Activated CD8-positive, alpha-beta T cell treated with anti-CD3 and anti-CD28 coated beads, Interleukin-2, amount 10 ng/mL, durations not matched to agents 7 days and 5 days (primary cell): ENCODE measurements around the gene DCAF11. TPM values are rescaled to one million over a fixed set of nuclear protein-coding genes. Genes with fewer than 3 reads are reported as not detected.
A peak's percentile ranks its signal among the peaks of the same experiment; 100 is the strongest.

Source experiments
- ATAC-seq: fragments of 150-1000 bp; cut with Tn5 transposase; one replicate; pipeline ENCODE4 v1.10.0; 2021; ENCODE audit warnings: moderate library complexity
- CTCF ChIA-PET: fragments of 350-600 bp; sonication (Branson Sonifier 250); formaldehyde crosslinking; loops from one replicate; lab custom pipeline; 2021; ENCODE audit warnings: antibody characterized with exemption; lab: Charles Lee
- POLR2A ChIA-PET: fragments of 350-600 bp; sonication (Branson Sonifier 250); formaldehyde crosslinking; loops from one replicate; lab custom pipeline; 2021; ENCODE audit warnings: antibody characterized with exemption; lab: Charles Lee
- DNase-seq: peaks from one replicate; pipeline ENCODE4 v3.0.0-alpha.2; 2020
- H3K27ac Mint-ChIP-seq: one replicate; pipeline ENCODE4 v1.8.0; 2021; ENCODE audit warnings: mild to moderate bottlenecking, mixed read lengths
- H3K27me3 Mint-ChIP-seq: one replicate; pipeline ENCODE4 v1.8.0; 2021; ENCODE audit warnings: low read depth, mixed read lengths
- H3K36me3 Mint-ChIP-seq: one replicate; pipeline ENCODE4 v1.8.0; 2021; ENCODE audit warnings: low read depth, mixed read lengths
- H3K4me1 Mint-ChIP-seq: one replicate; pipeline ENCODE4 v1.8.0; 2021; ENCODE audit warnings: low read depth, mixed read lengths
- H3K4me3 Mint-ChIP-seq: one replicate; pipeline ENCODE4 v1.8.0; 2021; ENCODE audit warnings: mild to moderate bottlenecking, mixed read lengths
- H3K9me3 Mint-ChIP-seq: one replicate; pipeline ENCODE4 v1.8.0; 2022; ENCODE audit warnings: mixed read lengths; ENCODE audit not compliant: insufficient read depth
- total RNA-seq, 2 experiments: library from RNA; stranded (reverse); gene quantifications; one replicate each; pipeline ENCODE4 v1.2.3, GENCODE V29; 2021

The DCAF11 gene
- total RNA-seq, 2 experiments from 2014 or later, result 101 to 107 TPM

GRCh38 chr14:24110060-24110459 lies 4.5 kb upstream of the DCAF11 start:
- no peak overlapping the region for H3K4me3 Mint-ChIP-seq
- POLR2A ChIA-PET, result interaction anchor here (0.8 to 6.7 kb wide), 7 partner anchors 16 to 85 kb away, joined by 3 to 89 read pairs (median 12); partner anchors contain the start of genes IRF9, PCK2, PSME2 and RNF31
- no peak overlapping the region for H3K27ac Mint-ChIP-seq
- H3K27me3 Mint-ChIP-seq, result no peaks in the 10 kb centered on the region
- H3K36me3 Mint-ChIP-seq, result peaks cover 7% of the 10 kb centered on the region
- H3K4me1 Mint-ChIP-seq, result peaks cover 42% of the 10 kb centered on the region
- DNase-seq (no peak), ATAC-seq (no peak)
- no peaks in the 10 kb centered on the region for H3K9me3 Mint-ChIP-seq
- CTCF ChIA-PET, result interaction anchor here (0.6 to 9.5 kb wide), 16 partner anchors 9 to 640 kb away, joined by 3 to 315 read pairs (median 4); partner anchors contain the start of genes IRF9, NGDN, PCK2 and PSME1

- ChIA-PET POLR2A (interaction anchor here (0.8 to 6.7 kb wide), 4 partner anchors 16 to 85 kb away, joined by 3 to 89 read pairs (median 20); partner anchors contain the start of genes IRF9, PCK2 and TM9SF1), CTCF (interaction anchor here (0.8 to 9.5 kb wide), 13 partner anchors 10 to 479 kb away, joined by 3 to 315 read pairs (median 4); partner anchors contain the start of genes IRF9, PCK2, PSME1 and PSME2)
- no peak for ATAC-seq
- Mint-ChIP-seq H3K4me3 (no peak overlapping the region), H3K4me1 (peaks cover 45% of the 10 kb centered on the region), H3K27ac (no peak overlapping the region), H3K9me3 (no peaks in the 10 kb centered on the region), H3K27me3 (no peaks in the 10 kb centered on the region), H3K36me3 (peaks cover 9% of the 10 kb centered on the region)
- DNase-seq, result no peak
These were observed 4.1 kb upstream of the DCAF11 start for GRCh38 chr14:24110523-24110922.

GRCh38 chr14:24113379-24113800 lies 1.2 kb upstream of the DCAF11 start:
- Mint-ChIP-seq H3K4me3 (peak overlapping the region; percentile 96), H3K27me3 (no peaks in the 10 kb centered on the region), H3K4me1 (peaks cover 47% of the 10 kb centered on the region), H3K36me3 (peaks cover 34% of the 10 kb centered on the region), H3K27ac (peak overlapping the region; percentile 99), H3K9me3 (no peaks in the 10 kb centered on the region)
- ChIA-PET POLR2A (interaction anchor here (1.1 to 6.9 kb wide), 17 partner anchors 10 to 129 kb away, joined by 3 to 119 read pairs (median 12); partner anchors contain the start of genes CARMIL3, CHMP4A, EMC9 and FITM1), CTCF (interaction anchor here (1.0 to 5.0 kb wide), 13 partner anchors 9 to 158 kb away, joined by 3 to 43 read pairs (median 8); partner anchors contain the start of genes CARMIL3, CHMP4A, EMC9 and IRF9)
- ATAC-seq, result no peak
- DNase-seq, result no peak

GRCh38 chr14:24113801-24114531 lies 611 bp upstream of the DCAF11 start:
- ATAC-seq (no peak), DNase-seq (peak; percentile 88)
- no peaks in the 10 kb centered on the region for H3K27me3 Mint-ChIP-seq
- ChIA-PET CTCF (interaction anchor here (0.7 to 5.0 kb wide), 20 partner anchors 8 to 318 kb away, joined by 3 to 43 read pairs (median 5); partner anchors contain the start of genes CARMIL3, CHMP4A, CIDEB and EMC9), POLR2A (interaction anchor here (0.8 to 6.9 kb wide), 29 partner anchors 8 to 128 kb away, joined by 3 to 119 read pairs (median 8); partner anchors contain the start of genes CARMIL3, CHMP4A, EMC9 and FITM1)
- no peaks in the 10 kb centered on the region for H3K9me3 Mint-ChIP-seq
- H3K27ac Mint-ChIP-seq, result peak overlapping the region; percentile 99
- peaks cover 40% of the 10 kb centered on the region for H3K36me3 Mint-ChIP-seq
- peak overlapping the region; percentile 96 for H3K4me3 Mint-ChIP-seq
- peaks cover 44% of the 10 kb centered on the region for H3K4me1 Mint-ChIP-seq

GRCh38 chr14:24115422-24116127 lies 998 bp downstream of the DCAF11 start:
- Mint-ChIP-seq H3K4me1 (peaks cover 32% of the 10 kb centered on the region), H3K27me3 (no peaks in the 10 kb centered on the region), H3K4me3 (peak overlapping the region; percentile 96), H3K9me3 (no peaks in the 10 kb centered on the region), H3K27ac (peak overlapping the region; percentile 99), H3K36me3 (peaks cover 51% of the 10 kb centered on the region)
- no peak for ATAC-seq
- POLR2A ChIA-PET, result interaction anchor here (0.9 to 6.9 kb wide), 15 partner anchors 10 to 184 kb away, joined by 3 to 119 read pairs (median 14); partner anchors contain the start of genes EMC9, FITM1, IRF9 and MDP1
- CTCF ChIA-PET, result interaction anchor here (0.6 to 5.0 kb wide), 22 partner anchors 8 to 193 kb away, joined by 3 to 43 read pairs (median 7); partner anchors contain the start of genes CIDEB, EMC9, FITM1 and IRF9
- no peak for DNase-seq

- POLR2A ChIA-PET, result interaction anchor here (0.6 to 6.9 kb wide), 8 partner anchors 18 to 79 kb away, joined by 3 to 119 read pairs (median 8); partner anchors contain the start of genes FITM1, IRF9, PSME1 and PSME2
- ATAC-seq, result no peak
- CTCF ChIA-PET, result interaction anchor here (0.9 to 5.0 kb wide), 9 partner anchors 11 to 192 kb away, joined by 3 to 43 read pairs (median 8); partner anchors contain the start of genes EMC9, IRF9, PSME1 and PSME2
These were observed 1.7 kb downstream of the DCAF11 start for GRCh38 chr14:24116128-24116814.

GRCh38 chr14:24117179-24117578 lies 2.6 kb downstream of the DCAF11 start:
- H3K36me3 Mint-ChIP-seq, result peaks cover 58% of the 10 kb centered on the region
- no peaks in the 10 kb centered on the region for H3K9me3 Mint-ChIP-seq
- no peak overlapping the region for H3K27ac Mint-ChIP-seq
- ATAC-seq, result no peak
- no peak for DNase-seq
- ChIA-PET CTCF (interaction anchor here (1.2 to 5.0 kb wide), 8 partner anchors 8 to 43 kb away, joined by 4 to 43 read pairs (median 8); partner anchors contain the start of genes EMC9, IRF9, PSME1 and PSME2), POLR2A (interaction anchor here (0.9 to 6.9 kb wide), 4 partner anchors 17 to 43 kb away, joined by 3 to 119 read pairs (median 30); partner anchors contain the start of genes EMC9, FITM1, PSME1 and PSME2)
- no peaks in the 10 kb centered on the region for H3K27me3 Mint-ChIP-seq
- no peak overlapping the region for H3K4me3 Mint-ChIP-seq
- H3K4me1 Mint-ChIP-seq, result peaks cover 29% of the 10 kb centered on the region

More at GRCh38 chr14:24116128-24116814, 1.7 kb downstream of the DCAF11 start:
- peaks cover 54% of the 10 kb centered on the region for H3K36me3 Mint-ChIP-seq
- H3K4me3 Mint-ChIP-seq, result peak overlapping the region; percentile 96
- H3K27me3 Mint-ChIP-seq, result no peaks in the 10 kb centered on the region
- H3K9me3 Mint-ChIP-seq, result no peaks in the 10 kb centered on the region
- peaks cover 30% of the 10 kb centered on the region for H3K4me1 Mint-ChIP-seq
- peak overlapping the region; percentile 99 for H3K27ac Mint-ChIP-seq
- DNase-seq, result no peak

- H3K9me3 Mint-ChIP-seq, result no peaks in the 10 kb centered on the region
- no peak overlapping the region for H3K4me3 Mint-ChIP-seq
- ChIA-PET CTCF (interaction anchor here (1.6 kb wide), 1 partner anchor 62 kb away, joined by 3 read pairs; no protein-coding TSS in a partner anchor), POLR2A (interaction anchor here (1.5 to 6.9 kb wide), 4 partner anchors 15 to 75 kb away, joined by 5 to 119 read pairs (median 7); partner anchors contain the start of genes EMC9, FITM1, PSME1 and TM9SF1)
- DNase-seq, result no peak
- peaks cover 69% of the 10 kb centered on the region for H3K36me3 Mint-ChIP-seq
- H3K27me3 Mint-ChIP-seq, result no peaks in the 10 kb centered on the region
- H3K4me1 Mint-ChIP-seq, result peaks cover 28% of the 10 kb centered on the region
- no peak overlapping the region for H3K27ac Mint-ChIP-seq
- ATAC-seq, result no peak
These were observed 5.1 kb downstream of the DCAF11 start for GRCh38 chr14:24119691-24120090.

GRCh38 chr14:24121210-24121609 lies 6.6 kb downstream of the DCAF11 start:
- H3K4me3 Mint-ChIP-seq, result no peak overlapping the region
- ATAC-seq, result no peak
- POLR2A ChIA-PET, result interaction anchor here (1.5 to 2.0 kb wide), 3 partner anchors 11 to 40 kb away, joined by 5 read pairs; partner anchors contain the start of gene IRF9
- no peaks in the 10 kb centered on the region for H3K9me3 Mint-ChIP-seq
- peaks cover 57% of the 10 kb centered on the region for H3K36me3 Mint-ChIP-seq
- CTCF ChIA-PET, result interaction anchor here (1.6 kb wide), 1 partner anchor 13 kb away, joined by 4 read pairs; no protein-coding TSS in a partner anchor
- peaks cover 18% of the 10 kb centered on the region for H3K4me1 Mint-ChIP-seq
- H3K27ac Mint-ChIP-seq, result no peak overlapping the region
- DNase-seq, result no peak
- H3K27me3 Mint-ChIP-seq, result no peaks in the 10 kb centered on the region

GRCh38 chr14:24122416-24122815 lies 7.8 kb downstream of the DCAF11 start:
- Mint-ChIP-seq H3K27ac (no peak overlapping the region), H3K4me1 (peaks cover 8% of the 10 kb centered on the region), H3K4me3 (no peak overlapping the region), H3K9me3 (no peaks in the 10 kb centered on the region), H3K27me3 (no peaks in the 10 kb centered on the region), H3K36me3 (peaks cover 46% of the 10 kb centered on the region)
- peak; percentile 27 for ATAC-seq
- ChIA-PET CTCF (interaction anchor here (0.7 to 1.5 kb wide), 3 partner anchors 9 to 19 kb away, joined by 3 to 4 read pairs (median 3); partner anchors contain the start of gene EMC9), POLR2A (interaction anchor here (1.9 to 4.1 kb wide), 3 partner anchors 10 to 39 kb away, joined by 5 to 17 read pairs (median 5); partner anchors contain the start of genes IRF9 and PSME1)
- no peak for DNase-seq
